GM19397 (cell line): Measurements from ENCODE around the gene KHDC3L.

Experiments used
- ATAC-seq: cut with Tn5 transposase; IDR thresholded peaks from one replicate; pipeline ENCODE4 v1.9.1; 2021; ENCODE audit warnings: mild to moderate bottlenecking, moderate library complexity; ENCODE audit not compliant: unreplicated experiment

Gene KHDC3L

GRCh38 chr6:73362358-73362757, at the start of gene KHDC3L:
KHDC3L (plus strand) TSS chr6:73362658; CDS start chr6:73362730, 72 bp downstream.
- ATAC-seq, result no peak

- no peak for ATAC-seq
These were observed 47.6 kb upstream of the KHDC3L start for GRCh38 chr6:73314577-73315492.

GRCh38 chr6:73323323-73323722, 39.1 kb upstream of the KHDC3L start:
- ATAC-seq, result no peak

GRCh38 chr6:73325656-73326055, 36.8 kb upstream of the KHDC3L start:
- no peak for ATAC-seq

GRCh38 chr6:73328790-73329189, 33.7 kb upstream of the KHDC3L start:
- no peak for ATAC-seq

GRCh38 chr6:73329201-73329600, 33.3 kb upstream of the KHDC3L start:
- no peak for ATAC-seq

GRCh38 chr6:73339340-73339739, 23.1 kb upstream of the KHDC3L start:
- no peak for ATAC-seq

GRCh38 chr6:73340048-73340447, 22.4 kb upstream of the KHDC3L start:
- ATAC-seq, result no peak

- ATAC-seq, result no peak
These were observed 21.1 kb upstream of the KHDC3L start for GRCh38 chr6:73341335-73341734.

GRCh38 chr6:73342174-73342573, 20.3 kb upstream of the KHDC3L start:
- no peak for ATAC-seq

GRCh38 chr6:73343164-73343563, 19.3 kb upstream of the KHDC3L start:
- ATAC-seq, result no peak

GRCh38 chr6:73348550-73349204, 13.8 kb upstream of the KHDC3L start:
- ATAC-seq, result no peak

- no peak for ATAC-seq
These were observed 13.1 kb upstream of the KHDC3L start for GRCh38 chr6:73349311-73349710.

GRCh38 chr6:73353636-73354593, 8.5 kb upstream of the KHDC3L start, which contains the start of gene DPPA5:
DPPA5 (minus strand) TSS chr6:73354276; CDS start chr6:73354225, 51 bp downstream.
- ATAC-seq, result no peak

GRCh38 chr6:73362869-73363536, 545 bp downstream of the KHDC3L start:
- no peak for ATAC-seq

- ATAC-seq, result no peak
These were observed 1.0 kb downstream of the KHDC3L start for GRCh38 chr6:73363537-73363875.

GRCh38 chr6:73364121-73364520, 1.7 kb downstream of the KHDC3L start:
- ATAC-seq, result no peak

GRCh38 chr6:73364549-73364948, 2.1 kb downstream of the KHDC3L start:
- no peak for ATAC-seq

- no peak for ATAC-seq
These were observed 5.4 kb downstream of the KHDC3L start for GRCh38 chr6:73367761-73368355.

GRCh38 chr6:73368675-73369074, 6.2 kb downstream of the KHDC3L start:
- ATAC-seq, result no peak
